Measurements from ENCODE around the gene RSPRY1.

Gene RSPRY1

GRCh38 chr16:57282510-57283213 is 96.5 kb downstream of the RSPRY1 start:
- no peak overlapping the region for H3K27ac ChIP-seq (ENCODE audit: low read length)
- no peak overlapping the region for H3K4me3 ChIP-seq (ENCODE audit: low read depth in 1 of 2, low read length in 2 of 2)
- H3K27me3 ChIP-seq (ENCODE audit: low read depth, low read length), result no peaks in the 10 kb centered on the region
- H3K4me1 ChIP-seq (ENCODE audit: control insufficient read depth in 1 of 2, insufficient read depth in 2 of 2, low read length in 2 of 2), result peaks cover 0 to 16% of the 10 kb centered on the region in 2 donors
- H3K9me3 ChIP-seq (ENCODE audit: control insufficient read depth in 1 of 2, low read length in 2 of 2), result no peaks in the 10 kb centered on the region
- no peaks in the 10 kb centered on the region for H3K36me3 ChIP-seq (ENCODE audit: control insufficient read depth in 1 of 2, insufficient read depth in 2 of 2, low read length in 2 of 2)

- H3K4me3 ChIP-seq (ENCODE audit: low read depth in 1 of 2, low read length in 2 of 2), result peak overlapping the region; percentile 50 to 70
- H3K27ac ChIP-seq (ENCODE audit: low read length), result no peak overlapping the region
- peaks cover 0 to 16% of the 10 kb centered on the region in 2 donors for H3K4me1 ChIP-seq (ENCODE audit: control insufficient read depth in 1 of 2, insufficient read depth in 2 of 2, low read length in 2 of 2)
- no peaks in the 10 kb centered on the region for H3K9me3 ChIP-seq (ENCODE audit: control insufficient read depth in 1 of 2, low read length in 2 of 2)
- no peaks in the 10 kb centered on the region for H3K27me3 ChIP-seq (ENCODE audit: low read depth, low read length)
- no peaks in the 10 kb centered on the region for H3K36me3 ChIP-seq (ENCODE audit: control insufficient read depth in 1 of 2, insufficient read depth in 2 of 2, low read length in 2 of 2)
Observed at GRCh38 chr16:57283214-57283958, 97.3 kb downstream of the RSPRY1 start.

GRCh38 chr16:57283959-57284208 is 97.8 kb downstream of the RSPRY1 start:
- peaks cover 0 to 16% of the 10 kb centered on the region in 2 donors for H3K4me1 ChIP-seq (ENCODE audit: control insufficient read depth in 1 of 2, insufficient read depth in 2 of 2, low read length in 2 of 2)
- H3K27me3 ChIP-seq (ENCODE audit: low read depth, low read length), result no peaks in the 10 kb centered on the region
- H3K4me3 ChIP-seq (ENCODE audit: low read depth in 1 of 2, low read length in 2 of 2), result peak overlapping the region; percentile 50 to 70
- H3K36me3 ChIP-seq (ENCODE audit: control insufficient read depth in 1 of 2, insufficient read depth in 2 of 2, low read length in 2 of 2), result no peaks in the 10 kb centered on the region
- H3K27ac ChIP-seq (ENCODE audit: low read length), result no peak overlapping the region
- no peaks in the 10 kb centered on the region for H3K9me3 ChIP-seq (ENCODE audit: control insufficient read depth in 1 of 2, low read length in 2 of 2)

GRCh38 chr16:57284209-57284951 is 98.3 kb downstream of the RSPRY1 start, which contains the start of gene PLLP:
Gene PLLP, minus strand, starts transcription at chr16:57284672. Its CDS starts 132 bp downstream, at chr16:57284540.
- peak within 1 kb of the TSS; percentile 50 to 70 for H3K4me3 ChIP-seq (ENCODE audit: low read depth in 1 of 2, low read length in 2 of 2)
- H3K4me1 ChIP-seq (ENCODE audit: control insufficient read depth in 1 of 2, insufficient read depth in 2 of 2, low read length in 2 of 2), result peaks cover 0 to 16% of the 10 kb centered on the region in 2 donors
- H3K27ac ChIP-seq (ENCODE audit: low read length), result no peak within 1 kb of the TSS
- H3K9me3 ChIP-seq (ENCODE audit: control insufficient read depth in 1 of 2, low read length in 2 of 2), result no peaks in the 10 kb centered on the region
- H3K27me3 ChIP-seq (ENCODE audit: low read depth, low read length), result no peaks in the 10 kb centered on the region
- H3K36me3 ChIP-seq (ENCODE audit: control insufficient read depth in 1 of 2, insufficient read depth in 2 of 2, low read length in 2 of 2), result no peaks in the 10 kb centered on the region

GRCh38 chr16:57284952-57285363 is 98.8 kb downstream of the RSPRY1 start:
- Histone ChIP-seq H3K27me3 (ENCODE audit: low read depth, low read length) (no peaks in the 10 kb centered on the region), H3K4me3 (ENCODE audit: low read depth in 1 of 2, low read length in 2 of 2) (peak overlapping the region; percentile 50 to 70), H3K4me1 (ENCODE audit: control insufficient read depth in 1 of 2, insufficient read depth in 2 of 2, low read length in 2 of 2) (peaks cover 0 to 16% of the 10 kb centered on the region in 2 donors), H3K36me3 (ENCODE audit: control insufficient read depth in 1 of 2, insufficient read depth in 2 of 2, low read length in 2 of 2) (no peaks in the 10 kb centered on the region), H3K9me3 (ENCODE audit: control insufficient read depth in 1 of 2, low read length in 2 of 2) (no peaks in the 10 kb centered on the region), H3K27ac (ENCODE audit: low read length) (no peak overlapping the region)

- Histone ChIP-seq H3K36me3 (ENCODE audit: control insufficient read depth in 1 of 2, insufficient read depth in 2 of 2, low read length in 2 of 2) (no peaks in the 10 kb centered on the region), H3K9me3 (ENCODE audit: control insufficient read depth in 1 of 2, low read length in 2 of 2) (no peaks in the 10 kb centered on the region), H3K27me3 (ENCODE audit: low read depth, low read length) (no peaks in the 10 kb centered on the region), H3K27ac (ENCODE audit: low read length) (no peak overlapping the region), H3K4me1 (ENCODE audit: control insufficient read depth in 1 of 2, insufficient read depth in 2 of 2, low read length in 2 of 2) (peaks cover 0 to 16% of the 10 kb centered on the region in 2 donors), H3K4me3 (ENCODE audit: low read depth in 1 of 2, low read length in 2 of 2) (no peak overlapping the region)
Observed at GRCh38 chr16:57285379-57285778, 99.2 kb downstream of the RSPRY1 start.

- no peaks in the 10 kb centered on the region for H3K36me3 ChIP-seq (ENCODE audit: control insufficient read depth in 1 of 2, insufficient read depth in 2 of 2, low read length in 2 of 2)
- H3K4me3 ChIP-seq (ENCODE audit: low read depth in 1 of 2, low read length in 2 of 2), result no peak overlapping the region
- H3K4me1 ChIP-seq (ENCODE audit: control insufficient read depth in 1 of 2, insufficient read depth in 2 of 2, low read length in 2 of 2), result peaks cover 0 to 5% of the 10 kb centered on the region in 2 donors
- no peak overlapping the region for H3K27ac ChIP-seq (ENCODE audit: low read length)
- H3K27me3 ChIP-seq (ENCODE audit: low read depth, low read length), result no peaks in the 10 kb centered on the region
- no peaks in the 10 kb centered on the region for H3K9me3 ChIP-seq (ENCODE audit: control insufficient read depth in 1 of 2, low read length in 2 of 2)
Observed at GRCh38 chr16:57289391-57290257, 103.5 kb downstream of the RSPRY1 start.
